Natural killer cell (primary cell): ENCODE data around the gene RGS2. TPM values are rescaled to one million over a fixed set of nuclear protein-coding genes. Genes with fewer than 3 reads are reported as not detected.

Experiments
- ATAC-seq, 3 donors: fragments of 150-1000 bp in 2 of 3; fragments of 200-7000 bp in 1 of 3; cut with Tn5 transposase; 1 replicate in 1 of 3; 2 replicates in 2 of 3; pipeline ENCODE4 v1.10.0; 2021; ENCODE audit warnings: mild to moderate bottlenecking in 2 of 3, moderate library complexity in 2 of 3
- DNase-seq, 2 donors: peaks; one replicate each; pipeline versions ENCODE4 v3.0.0 to v3.0.0-alpha.2; 2013 to 2021; ENCODE audit warnings: mixed read lengths in 1 of 2
- H3K27ac ChIP-seq: one replicate; pipeline ENCODE4 v1.5.1; 2013; ENCODE audit warnings: mild to moderate bottlenecking, low read length
- H3K27me3 ChIP-seq: one replicate; pipeline ENCODE4 v1.6.1; 2013; ENCODE audit warnings: low read length; ENCODE audit not compliant: control insufficient read depth, insufficient read depth
- H3K36me3 ChIP-seq: one replicate; pipeline ENCODE4 v1.6.1; 2013; ENCODE audit warnings: low read length; ENCODE audit not compliant: control insufficient read depth, insufficient read depth
- H3K4me1 ChIP-seq: one replicate; pipeline ENCODE4 v1.6.1; 2013; ENCODE audit warnings: low read length; ENCODE audit not compliant: control insufficient read depth, insufficient read depth
- H3K4me3 ChIP-seq: one replicate; pipeline ENCODE4 v1.5.1; 2013; ENCODE audit warnings: low read length
- H3K9me3 ChIP-seq: one replicate; pipeline ENCODE4 v1.6.1; 2013; ENCODE audit warnings: low read length; ENCODE audit not compliant: control insufficient read depth, insufficient read depth
- H3K27ac Mint-ChIP-seq, 2 donors: one replicate each; pipeline ENCODE4 v1.8.0; 2022; ENCODE audit warnings: mild to moderate bottlenecking in 2 of 2, mixed read lengths in 2 of 2, moderate library complexity in 1 of 2
- H3K27me3 Mint-ChIP-seq, 2 donors: one replicate each; pipeline ENCODE4 v1.8.0; 2022; ENCODE audit warnings: low read depth in 2 of 2, mixed read lengths in 2 of 2
- H3K36me3 Mint-ChIP-seq: one replicate; pipeline ENCODE4 v1.8.0; 2022; ENCODE audit warnings: mixed read lengths
- H3K4me1 Mint-ChIP-seq, 2 donors: one replicate each; pipeline ENCODE4 v1.8.0; 2022; ENCODE audit warnings: mixed read lengths in 2 of 2
- H3K4me3 Mint-ChIP-seq: one replicate; pipeline ENCODE4 v1.8.0; 2022; ENCODE audit warnings: mild to moderate bottlenecking, moderate library complexity, mixed read lengths
- H3K9me3 Mint-ChIP-seq, 2 donors: one replicate each; pipeline ENCODE4 v1.8.0; 2022; ENCODE audit warnings: mixed read lengths in 2 of 2
- WGBS: methylation state at CpG from one replicate; pipeline ENCODE4 v1.1.7; 2013; ENCODE audit warnings: missing lambda C conversion rate; ENCODE audit not compliant: insufficient coverage; 5-methylcytosine and 5-hydroxymethylcytosine counted together
- intact Hi-C: fragments of 100-400 bp; cut with micrococcal nuclease; formaldehyde crosslinking; loops from one replicate; pipeline ENCODE4 v1.14.2; 2022
- total RNA-seq, 4 donors: library from RNA; stranded (reverse); fragments of 120-200 nt in 1 of 4; gene quantifications; one replicate each; pipeline versions ENCODE4 v1.2.3 to v1.2.4, GENCODE V29; 2013 to 2022
- TF ChIP-seq, protein P1 (sequence below): fragments of 200-600 bp; IDR thresholded peaks from one replicate; pipeline ENCODE4 v1.8.0; 2022; ENCODE audit warnings: antibody characterized with exemption

Gene RGS2
- total RNA-seq, 3 donors from 2014 or later (not counting 1 experiment from before 2014, with no cell fraction given): 117 to 268 (median 154) TPM

GRCh38 chr1:192831706-192832355 lies 23.0 kb downstream of the RGS2 start:
- peaks cover 12 to 14% of the 10 kb centered on the region in 2 donors for H3K27me3 Mint-ChIP-seq
- intact Hi-C loops: no loop called here
- 90% methylated on average over 4 of the region's 5 CpGs for WGBS

DNA sequence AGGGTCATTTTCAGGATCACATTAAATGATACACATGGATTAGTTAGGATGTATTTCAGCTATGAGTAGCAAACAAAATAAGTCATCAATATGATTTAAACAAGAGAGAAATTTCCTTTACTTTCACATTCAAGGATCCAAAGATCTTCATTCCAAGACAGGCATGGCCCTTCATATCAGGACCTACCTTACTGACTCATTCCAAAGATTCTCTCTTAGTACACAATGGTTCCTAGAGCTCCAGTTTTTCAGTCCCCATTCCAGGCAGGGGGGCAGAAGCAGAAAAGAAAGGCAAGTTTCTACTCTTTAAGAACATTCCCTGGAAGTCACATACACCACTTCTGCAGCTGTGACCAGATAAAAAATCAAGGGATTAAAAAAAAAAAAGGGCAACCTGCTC lies 23.7 kb downstream of the RGS2 start:
- TF ChIP-seq, protein P1, sequence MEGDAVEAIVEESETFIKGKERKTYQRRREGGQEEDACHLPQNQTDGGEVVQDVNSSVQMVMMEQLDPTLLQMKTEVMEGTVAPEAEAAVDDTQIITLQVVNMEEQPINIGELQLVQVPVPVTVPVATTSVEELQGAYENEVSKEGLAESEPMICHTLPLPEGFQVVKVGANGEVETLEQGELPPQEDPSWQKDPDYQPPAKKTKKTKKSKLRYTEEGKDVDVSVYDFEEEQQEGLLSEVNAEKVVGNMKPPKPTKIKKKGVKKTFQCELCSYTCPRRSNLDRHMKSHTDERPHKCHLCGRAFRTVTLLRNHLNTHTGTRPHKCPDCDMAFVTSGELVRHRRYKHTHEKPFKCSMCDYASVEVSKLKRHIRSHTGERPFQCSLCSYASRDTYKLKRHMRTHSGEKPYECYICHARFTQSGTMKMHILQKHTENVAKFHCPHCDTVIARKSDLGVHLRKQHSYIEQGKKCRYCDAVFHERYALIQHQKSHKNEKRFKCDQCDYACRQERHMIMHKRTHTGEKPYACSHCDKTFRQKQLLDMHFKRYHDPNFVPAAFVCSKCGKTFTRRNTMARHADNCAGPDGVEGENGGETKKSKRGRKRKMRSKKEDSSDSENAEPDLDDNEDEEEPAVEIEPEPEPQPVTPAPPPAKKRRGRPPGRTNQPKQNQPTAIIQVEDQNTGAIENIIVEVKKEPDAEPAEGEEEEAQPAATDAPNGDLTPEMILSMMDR: no peak
- Mint-ChIP-seq H3K9me3 (no peaks in the 10 kb centered on the region), H3K27ac (no peak overlapping the region), H3K27me3 (peaks cover 8 to 10% of the 10 kb centered on the region in 2 donors), H3K4me3 (no peak overlapping the region), H3K4me1 (no peaks in the 10 kb centered on the region), H3K36me3 (no peaks in the 10 kb centered on the region)
- Histone ChIP-seq H3K36me3 (no peaks in the 10 kb centered on the region), H3K4me1 (no peaks in the 10 kb centered on the region), H3K9me3 (no peaks in the 10 kb centered on the region), H3K27me3 (no peaks in the 10 kb centered on the region), H3K27ac (no peak overlapping the region), H3K4me3 (no peak overlapping the region)
- intact Hi-C loops: no loop called here
- DNase-seq (no peak), ATAC-seq (no peak)

More at GRCh38 chr1:192831706-192832355, 23.0 kb downstream of the RGS2 start:
- DNase-seq (no peak), ATAC-seq (no peak)
- Mint-ChIP-seq H3K27ac (no peak overlapping the region), H3K4me1 (no peaks in the 10 kb centered on the region), H3K9me3 (no peaks in the 10 kb centered on the region), H3K4me3 (no peak overlapping the region), H3K36me3 (no peaks in the 10 kb centered on the region)
- no peak overlapping the region for H3K4me3 ChIP-seq
- H3K9me3 ChIP-seq: no peaks in the 10 kb centered on the region
- H3K36me3 ChIP-seq: no peaks in the 10 kb centered on the region
- H3K27me3 ChIP-seq: no peaks in the 10 kb centered on the region
- TF ChIP-seq, protein P1: no peak
- H3K4me1 ChIP-seq: no peaks in the 10 kb centered on the region
- no peak overlapping the region for H3K27ac ChIP-seq

GRCh38 chr1:192835116-192835515 lies 26.3 kb downstream of the RGS2 start:
- Mint-ChIP-seq H3K36me3 (no peaks in the 10 kb centered on the region), H3K9me3 (no peaks in the 10 kb centered on the region), H3K27ac (no peak overlapping the region), H3K4me3 (no peak overlapping the region), H3K4me1 (no peaks in the 10 kb centered on the region), H3K27me3 (peaks cover 6 to 7% of the 10 kb centered on the region in 2 donors)
- Histone ChIP-seq H3K27me3 (no peaks in the 10 kb centered on the region), H3K9me3 (no peaks in the 10 kb centered on the region), H3K4me1 (no peaks in the 10 kb centered on the region), H3K36me3 (no peaks in the 10 kb centered on the region), H3K4me3 (no peak overlapping the region), H3K27ac (no peak overlapping the region)
- TF ChIP-seq, protein P1: no peak
- ATAC-seq (no peak), DNase-seq (no peak)
- 69% methylated on average over 3 of the region's 3 CpGs for WGBS
- intact Hi-C loops: no loop called here
